Immature natural killer cell (primary cell): ENCODE measurements around the gene ZNF300. TPM values are rescaled to one million over a fixed set of nuclear protein-coding genes. Genes with fewer than 3 reads are reported as not detected.
"Not testable (repeated sequence)": the region's sequence is repeated elsewhere in the genome, so short reads cannot be mapped to it uniquely, and the experiment has no call there.

Source experiments
- DNase-seq, 3 donors: peaks; one replicate each; pipeline ENCODE4 v3.0.0; 2022; ENCODE audit warnings: mixed read lengths in 1 of 3
- H3K27ac Mint-ChIP-seq, 6 donors: one replicate each; pipeline ENCODE4 v1.8.0; 2020; ENCODE audit warnings: mixed read lengths in 6 of 6, mild to moderate bottlenecking in 5 of 6, inconsistent platforms in 4 of 6, moderate library complexity in 3 of 6
- H3K27me3 Mint-ChIP-seq, 3 donors: one replicate each; pipeline ENCODE4 v1.8.0; 2020 to 2021; ENCODE audit warnings: low read depth in 3 of 3, mild to moderate bottlenecking in 3 of 3, mixed read lengths in 3 of 3, moderate library complexity in 3 of 3, inconsistent platforms in 1 of 3
- H3K36me3 Mint-ChIP-seq, 3 donors: one replicate each; pipeline ENCODE4 v1.8.0; 2020; ENCODE audit warnings: mixed read lengths in 3 of 3, inconsistent platforms in 2 of 3, mild to moderate bottlenecking in 2 of 3
- H3K4me1 Mint-ChIP-seq, 2 donors: one replicate each; pipeline ENCODE4 v1.8.0; 2020; ENCODE audit warnings: inconsistent platforms in 2 of 2, mild to moderate bottlenecking in 2 of 2, mixed read lengths in 2 of 2, moderate library complexity in 1 of 2
- H3K4me3 Mint-ChIP-seq, 5 donors: one replicate each; pipeline ENCODE4 v1.8.0; 2020; ENCODE audit warnings: mild to moderate bottlenecking in 5 of 5, mixed read lengths in 5 of 5, inconsistent platforms in 3 of 5, moderate library complexity in 3 of 5
- H3K9me3 Mint-ChIP-seq, 6 donors: one replicate each; pipeline ENCODE4 v1.8.0; 2020; ENCODE audit warnings: mild to moderate bottlenecking in 6 of 6, mixed read lengths in 6 of 6, inconsistent platforms in 4 of 6, moderate library complexity in 3 of 6
- polyA plus RNA-seq, 3 donors: library from polyadenylated mRNA; unstranded; fragments of 300-500 nt; fragmentation: Illumina TruSeq; gene quantifications; one replicate each; pipeline ENCODE4 v1.2.3, GENCODE V29; 2021

The ZNF300 gene
- polyA plus RNA-seq, 3 donors from 2014 or later: 0.40 to 2.1 (median 0.40) TPM

GRCh38 chr5:150862070-150862469 lies 42.7 kb downstream of the ZNF300 start:
- H3K4me3 Mint-ChIP-seq: no peak overlapping the region

GRCh38 chr5:150860246-150860821 lies 44.4 kb downstream of the ZNF300 start:
- no peak overlapping the region for H3K4me3 Mint-ChIP-seq
- H3K9me3 Mint-ChIP-seq: peaks cover 3 to 16% (median 6%) of the 10 kb centered on the region in 6 donors
- peaks cover 0 to 4% (median 0%) of the 10 kb centered on the region in 3 donors for H3K36me3 Mint-ChIP-seq
- no peak overlapping the region for H3K27ac Mint-ChIP-seq
- H3K27me3 Mint-ChIP-seq: peaks cover 0 to 5% (median 0%) of the 10 kb centered on the region in 3 donors
- DNase-seq: no peak
- no peaks in the 10 kb centered on the region for H3K4me1 Mint-ChIP-seq

More at GRCh38 chr5:150862070-150862469, 42.7 kb downstream of the ZNF300 start:
- Mint-ChIP-seq H3K9me3 (peaks cover 4 to 29% (median 7%) of the 10 kb centered on the region in 6 donors), H3K27ac (no peak overlapping the region), H3K36me3 (peaks cover 0 to 4% (median 0%) of the 10 kb centered on the region in 3 donors), H3K27me3 (peaks cover 0 to 4% (median 3%) of the 10 kb centered on the region in 3 donors), H3K4me1 (no peaks in the 10 kb centered on the region)
- no peak for DNase-seq

- not testable (repeated sequence) for H3K27me3 Mint-ChIP-seq, H3K36me3 Mint-ChIP-seq, H3K9me3 Mint-ChIP-seq, H3K4me3 Mint-ChIP-seq, H3K27ac Mint-ChIP-seq, H3K4me1 Mint-ChIP-seq, DNase-seq
Measured at GRCh38 chr5:150856700-150857099, 48.1 kb downstream of the ZNF300 start.

GRCh38 chr5:150853561-150853960 lies 51.2 kb downstream of the ZNF300 start:
- peaks cover 0 to 1% (median 0%) of the 10 kb centered on the region in 3 donors for H3K27me3 Mint-ChIP-seq
- H3K27ac Mint-ChIP-seq: no peak overlapping the region

GRCh38 chr5:150851039-150851438 lies 53.7 kb downstream of the ZNF300 start:
- Mint-ChIP-seq H3K36me3 (no peaks in the 10 kb centered on the region), H3K27ac (no peak overlapping the region), H3K4me1 (peaks cover 15% of the 10 kb centered on the region in 2 donors), H3K27me3 (peaks cover 0 to 5% (median 3%) of the 10 kb centered on the region in 3 donors), H3K4me3 (no peak overlapping the region), H3K9me3 (peaks cover 0 to 4% (median 0%) of the 10 kb centered on the region in 6 donors)
- no peak for DNase-seq

More at GRCh38 chr5:150853561-150853960, 51.2 kb downstream of the ZNF300 start:
- Mint-ChIP-seq H3K4me3 (no peak overlapping the region), H3K36me3 (no peaks in the 10 kb centered on the region), H3K4me1 (no peaks in the 10 kb centered on the region), H3K9me3 (no peaks in the 10 kb centered on the region)
- DNase-seq: no peak

- Mint-ChIP-seq H3K27ac (no peak overlapping the region), H3K9me3 (peaks cover 0 to 4% (median 0%) of the 10 kb centered on the region in 6 donors), H3K4me3 (no peak overlapping the region), H3K4me1 (peaks cover 18 to 23% of the 10 kb centered on the region in 2 donors), H3K36me3 (no peaks in the 10 kb centered on the region), H3K27me3 (peaks cover 0 to 5% (median 2%) of the 10 kb centered on the region in 3 donors)
- no peak for DNase-seq
Measured at GRCh38 chr5:150848271-150848670, 56.5 kb downstream of the ZNF300 start.

- H3K9me3 Mint-ChIP-seq: peaks cover 0 to 4% (median 0%) of the 10 kb centered on the region in 6 donors
- H3K36me3 Mint-ChIP-seq: no peaks in the 10 kb centered on the region
- H3K27ac Mint-ChIP-seq: peak overlapping the region; percentile 83 to 97 (median 93)
- peaks cover 18 to 23% of the 10 kb centered on the region in 2 donors for H3K4me1 Mint-ChIP-seq
- H3K27me3 Mint-ChIP-seq: peaks cover 2 to 5% (median 2%) of the 10 kb centered on the region in 3 donors
- no peak for DNase-seq
- H3K4me3 Mint-ChIP-seq: peak overlapping the region; percentile 87 to 98 (median 90)
Measured at GRCh38 chr5:150847334-150847695, 57.5 kb downstream of the ZNF300 start.

GRCh38 chr5:150846654-150847333 lies 58.0 kb downstream of the ZNF300 start:
- Mint-ChIP-seq H3K36me3 (no peaks in the 10 kb centered on the region), H3K4me3 (peak overlapping the region; percentile 87 to 98 (median 90)), H3K9me3 (peaks cover 0 to 4% (median 0%) of the 10 kb centered on the region in 6 donors), H3K27me3 (peaks cover 2 to 7% (median 2%) of the 10 kb centered on the region in 3 donors), H3K27ac (peak overlapping the region; percentile 83 to 97 (median 93)), H3K4me1 (peaks cover 18 to 23% of the 10 kb centered on the region in 2 donors)
- DNase-seq: peak; percentile 67 to 79 (median 73)

- H3K4me3 Mint-ChIP-seq: peak within 1 kb of the TSS; percentile 87 to 98 (median 90)
- DNase-seq: peak; percentile 51 to 65 (median 59)
- peak within 1 kb of the TSS; percentile 83 to 97 (median 93) for H3K27ac Mint-ChIP-seq
- not testable (repeated sequence) for H3K36me3 Mint-ChIP-seq, H3K9me3 Mint-ChIP-seq, H3K27me3 Mint-ChIP-seq
- H3K4me1 Mint-ChIP-seq: peaks cover 18 to 23% of the 10 kb centered on the region in 2 donors
Measured at GRCh38 chr5:150846308-150846653, 58.5 kb downstream of the ZNF300 start, which contains the start of gene IRGM. Gene IRGM, plus strand, starts transcription at chr5:150846521. Its CDS starts 1,603 bp downstream, at chr5:150848124.

- H3K27me3 Mint-ChIP-seq, H3K9me3 Mint-ChIP-seq, H3K27ac Mint-ChIP-seq, DNase-seq, H3K36me3 Mint-ChIP-seq: not testable (repeated sequence)
- peaks cover 18 to 23% of the 10 kb centered on the region in 2 donors for H3K4me1 Mint-ChIP-seq
- peak overlapping the region in 1 of 5 donors; percentile 92 for H3K4me3 Mint-ChIP-seq
Measured at GRCh38 chr5:150845185-150845859, 59.5 kb downstream of the ZNF300 start.

Other genes with a start within 250 kb of the ZNF300 start
- gene MYOZ3, start 243.7 kb downstream of the ZNF300 start, polyA plus RNA-seq: not detected
- 10 to 100 TPM; 52.9 to 73.3 (median 62.9) TPM for gene RBM22, start 203.9 kb downstream of the ZNF300 start, polyA plus RNA-seq
- gene DCTN4, start 146.0 kb downstream of the ZNF300 start, polyA plus RNA-seq: 10 to 100 TPM in 1 of 3 donors, 1 to 10 TPM in 2; 8.0 to 10.6 (median 9.4) TPM
- gene SMIM3, start 126.2 kb downstream of the ZNF300 start, polyA plus RNA-seq: 10 to 100 TPM; 20.1 to 32.6 (median 21.7) TPM
- 1 to 10 TPM; 2.4 to 5.9 (median 4.0) TPM for gene IRGM, start 58.5 kb downstream of the ZNF300 start, polyA plus RNA-seq
- gene GPX3, start 115.6 kb upstream of the ZNF300 start, polyA plus RNA-seq: under 1 TPM in 1 of 3 donors, not detected in 2; 0.96 TPM
- 10 to 100 TPM; 21.8 to 62.4 (median 40.2) TPM for gene TNIP1, start 176.1 kb upstream of the ZNF300 start, polyA plus RNA-seq